K562 (cell line): ENCODE measurements around the gene ZSCAN22. TPM values are rescaled to one million over a fixed set of nuclear protein-coding genes. Genes with fewer than 3 reads are reported as not detected.

Experiments used
- ATF7 ChIP-seq: fragments of 450-650 bp; IDR thresholded peaks from 2 replicates; pipeline ENCODE4 v1.7.1; 2014; ENCODE audit warnings: mild to moderate bottlenecking, moderate library complexity
- E4F1 ChIP-seq: fragments of 250-450 bp; sonication (Bioruptor Pico); IDR thresholded peaks from 2 replicates; pipeline ENCODE4 v1.5.0; 2021; ENCODE audit warnings: mild to moderate bottlenecking, borderline replicate concordance
- ETV1 ChIP-seq: fragments of 450-650 bp; conservative IDR thresholded peaks from 2 replicates; pipeline ENCODE4 v1.6.1; 2016; ENCODE audit warnings: missing genetic modification characterization, control low read depth, low read depth, missing compliant biosample characterization
- GMEB1 ChIP-seq: fragments of 250-450 bp; sonication (Bioruptor Pico); IDR thresholded peaks from 2 replicates; pipeline ENCODE4 v1.4.0; 2020; ENCODE audit warnings: mild to moderate bottlenecking
- HMG20B ChIP-seq: fragments of 250-450 bp; sonication (Bioruptor Pico); IDR thresholded peaks from 2 replicates; pipeline ENCODE4 v1.5.0; 2021; ENCODE audit warnings: mild to moderate bottlenecking
- MLX ChIP-seq, 2 experiments: fragments of 450-650 bp in 1 of 2; sonication (generic) in 1 of 2; formaldehyde crosslinking; conservative IDR thresholded peaks; 2 replicates each; pipeline versions ENCODE4 v1.4.0 to v1.8.1; 2020 to 2022; ENCODE audit warnings: mild to moderate bottlenecking in 1 of 2, missing genetic modification reagents in 1 of 2
- NR0B1 ChIP-seq: fragments of 450-650 bp; IDR thresholded peaks from one replicate; pipeline ENCODE4 v1.6.1; 2018; ENCODE audit warnings: mild to moderate bottlenecking, moderate library complexity; ENCODE audit not compliant: partially characterized antibody
- PRDM10 ChIP-seq: fragments of 450-650 bp; IDR thresholded peaks from 2 replicates; pipeline ENCODE4 v1.6.1; 2018; ENCODE audit not compliant: partially characterized antibody
- SMAD1 ChIP-seq: fragments of 150-350 bp; IDR thresholded peaks from 2 replicates; pipeline ENCODE4 v1.6.1; 2014; ENCODE audit warnings: low read length, low read depth; ENCODE audit not compliant: partially characterized antibody
- SRSF3 ChIP-seq: fragments of 200-400 bp; formaldehyde crosslinking; IDR thresholded peaks from 2 replicates; pipeline ENCODE4 v1.6.1; 2016; ENCODE audit warnings: mild to moderate bottlenecking, low read length, moderate library complexity; ENCODE audit not compliant: insufficient read depth
- TAF7 ChIP-seq: fragments of 450-650 bp; IDR thresholded peaks from 2 replicates; pipeline ENCODE4 v1.6.1; 2016; ENCODE audit warnings: missing genetic modification characterization, missing compliant biosample characterization
- TFE3 ChIP-seq: fragments of 450-650 bp; formaldehyde crosslinking; IDR thresholded peaks from 2 replicates; pipeline ENCODE4 v1.4.0; 2020; ENCODE audit warnings: mild to moderate bottlenecking, mixed read lengths
- ZFX ChIP-seq: sonication (generic); formaldehyde crosslinking; IDR thresholded peaks from 2 replicates; pipeline ENCODE4 v1.8.0; 2022; ENCODE audit warnings: mild to moderate bottlenecking, missing genetic modification reagents, moderate library complexity
- ZNF695 ChIP-seq: fragments of 450-650 bp; formaldehyde crosslinking; IDR thresholded peaks from 2 replicates; pipeline ENCODE4 v1.4.0; 2020; ENCODE audit warnings: mild to moderate bottlenecking, moderate library complexity
- ZNF77 ChIP-seq: fragments of 250-450 bp; sonication (Bioruptor Pico); IDR thresholded peaks from 2 replicates; pipeline ENCODE4 v1.5.0; 2020
- polyA plus RNA-seq, 8 experiments: library from polyadenylated mRNA; depleted of rRNA in 4 of 8; stranded (reverse) in 5 of 8; unstranded in 3 of 8; fragments of >200 nt; fragmentation: Nextera tagmentation in 2 of 8; fragmentation: Illumina TruSeq in 1 of 8; extraction: Ambion mirVana in 2 of 8; extraction: Trizol in 1 of 8; gene quantifications; 2 replicates each; pipeline versions ENCODE4 v1.2.1 to v1.2.3, GENCODE V29; 2011 to 2014; ENCODE audit warnings: inconsistent platforms in 1 of 8, missing spikeins in 1 of 8
- total RNA-seq, 7 experiments: library from RNA; depleted of rRNA in 6 of 7; stranded (reverse); fragments of >200 nt in 6 of 7; fragmentation: Illumina TruSeq in 2 of 7; extraction: Trizol in 2 of 7; gene quantifications; 2 replicates each; pipeline versions ENCODE4 v1.2.1 to v1.2.3, GENCODE V29; 2011 to 2021; ENCODE audit warnings: low replicate concordance in 1 of 7

ZSCAN22 gene
- total and polyA plus RNA-seq, 9 of the 15 experiments (the other 6 are each of a cell fraction or from before 2014, with no cell fraction given) = 0.98 to 5.3 (median 3.0) TPM

- TF ChIP-seq MLX (CRISPR knock-in tag; conservative IDR thresholded peaks at IDR 0.05) = no peak
- TF ChIP-seq GMEB1 (CRISPR knock-in tag) = peak; percentile 83
- TF ChIP-seq TAF7 (tag) = peak; percentile 83
- TF ChIP-seq TFE3 (CRISPR knock-in tag) = no peak; the same call in 1 of the 2 replicates
- peak; percentile 100 for TF ChIP-seq ZFX
- no peak for TF ChIP-seq ZNF77 (CRISPR knock-in tag)
- no peak for TF ChIP-seq SRSF3
- no peak for TF ChIP-seq ZNF695
- no peak for TF ChIP-seq NR0B1
- TF ChIP-seq SMAD1 = peak; percentile 45
- TF ChIP-seq PRDM10 = peak; percentile 34
- peak; percentile 86 for TF ChIP-seq ATF7
- TF ChIP-seq ETV1 (tag) = peak; percentile 89
- TF ChIP-seq HMG20B (CRISPR knock-in tag) = no peak
- no peak for TF ChIP-seq E4F1 (CRISPR knock-in tag)
Observed at GRCh38 chr19:58380662-58381459, 54.1 kb downstream of the ZSCAN22 start, which contains the start of gene ZNF837 (continued).
